Stimulated activated CD8-positive, alpha-beta memory T cell treated with anti-CD3 and anti-CD28 coated beads, Interleukin-4, amount 100 ng/mL, for 24 hours (primary cell): ENCODE results near the gene CLPSL2.

Experiments used
- DNase-seq: peaks from one replicate; pipeline ENCODE4 v3.0.0-alpha.2; 2020; ENCODE audit warnings: low read depth

Gene CLPSL2

DNA sequence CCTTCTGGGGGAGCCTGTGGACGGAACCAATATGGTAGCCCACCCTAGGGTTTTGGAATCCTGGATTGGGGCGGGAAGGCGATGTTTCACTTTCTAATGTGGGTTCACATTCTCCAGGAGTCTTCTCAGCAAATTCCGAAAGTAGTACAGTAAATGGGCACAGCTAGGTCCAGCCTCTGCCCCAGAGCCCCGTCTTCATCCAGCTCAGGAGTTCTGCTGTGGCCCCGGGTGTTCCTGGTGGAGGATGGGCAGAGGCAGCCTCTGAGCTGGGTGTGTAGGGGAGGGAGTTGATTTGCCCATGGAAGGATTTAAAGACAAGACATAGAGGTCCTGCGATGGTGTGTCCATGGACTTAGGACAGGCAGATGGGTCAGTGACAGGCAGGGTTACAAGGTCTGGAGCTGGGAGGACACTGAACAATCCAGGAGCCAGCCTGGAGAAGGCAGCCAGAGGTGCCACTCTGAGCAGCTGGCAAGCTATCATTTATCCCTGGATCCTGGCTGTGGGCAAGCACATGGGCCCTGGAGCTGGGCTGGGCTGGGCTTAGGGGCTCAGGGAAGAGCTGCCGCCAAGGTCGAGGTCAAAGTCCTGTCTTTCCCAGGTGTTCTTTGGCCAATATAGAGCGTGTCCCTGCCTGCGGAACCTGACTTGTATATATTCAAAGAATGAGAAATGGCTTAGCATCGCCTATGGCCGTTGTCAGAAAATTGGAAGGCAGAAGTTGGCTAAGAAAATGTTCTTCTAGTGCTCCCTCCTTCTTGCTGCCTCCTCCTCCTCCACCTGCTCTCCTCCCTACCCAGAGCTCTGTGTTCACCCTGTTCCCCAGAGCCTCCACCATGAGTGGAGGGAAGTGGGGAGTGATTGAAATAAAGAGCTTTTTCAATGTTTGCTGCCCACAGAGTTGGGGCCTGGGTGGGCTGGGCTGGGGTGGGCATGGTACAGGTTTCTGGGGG is 11.1 kb downstream of the CLPSL2 start:
- no peak for DNase-seq

DNA sequence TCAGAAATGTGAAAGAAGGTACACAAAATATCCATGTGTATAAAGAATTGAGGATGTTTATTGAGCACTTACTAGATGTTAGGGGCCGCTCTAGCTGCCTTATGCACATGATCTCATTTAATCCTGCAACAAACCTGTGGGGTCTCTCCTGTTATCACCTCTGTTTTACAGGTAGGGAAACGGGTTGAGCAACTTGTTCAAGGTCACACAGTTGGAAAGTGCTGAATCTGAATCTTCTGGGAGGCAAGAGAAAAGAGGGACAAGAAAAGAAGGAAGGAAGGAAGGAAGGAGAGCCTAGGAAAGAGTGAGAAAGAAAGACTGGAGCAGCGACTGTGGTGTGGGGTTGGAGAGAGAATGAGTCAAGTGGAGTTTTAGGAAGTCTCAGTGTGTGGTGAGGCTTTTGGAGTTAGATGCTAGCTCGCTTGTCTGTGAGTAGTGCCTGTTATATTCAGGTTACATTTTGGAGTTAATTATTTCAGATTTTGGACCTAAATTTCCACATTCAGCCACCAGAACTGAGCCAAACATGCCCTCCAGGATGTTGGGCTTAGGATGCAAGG is 12.1 kb downstream of the CLPSL2 start:
- DNase-seq: no peak

DNA sequence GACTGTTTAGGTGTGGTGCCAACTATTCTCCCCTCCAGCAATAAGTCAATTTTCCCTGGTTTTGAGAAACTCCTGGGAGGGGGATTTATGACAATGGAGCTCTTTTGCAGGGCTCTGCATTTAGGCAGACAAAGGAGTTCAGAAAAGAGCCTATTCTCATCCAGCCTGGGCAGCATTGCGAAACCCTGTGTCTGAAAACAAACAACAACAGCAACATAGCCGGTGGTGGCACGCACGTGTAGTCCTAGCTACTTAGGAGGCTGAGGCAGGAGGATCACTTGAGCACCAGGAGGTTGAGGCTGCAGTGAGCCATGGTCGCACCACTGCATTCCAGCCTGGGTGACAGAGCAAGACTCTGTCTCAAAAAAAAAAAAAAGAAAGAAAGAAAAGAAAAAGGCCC is 14.3 kb downstream of the CLPSL2 start:
- DNase-seq: no peak

DNA sequence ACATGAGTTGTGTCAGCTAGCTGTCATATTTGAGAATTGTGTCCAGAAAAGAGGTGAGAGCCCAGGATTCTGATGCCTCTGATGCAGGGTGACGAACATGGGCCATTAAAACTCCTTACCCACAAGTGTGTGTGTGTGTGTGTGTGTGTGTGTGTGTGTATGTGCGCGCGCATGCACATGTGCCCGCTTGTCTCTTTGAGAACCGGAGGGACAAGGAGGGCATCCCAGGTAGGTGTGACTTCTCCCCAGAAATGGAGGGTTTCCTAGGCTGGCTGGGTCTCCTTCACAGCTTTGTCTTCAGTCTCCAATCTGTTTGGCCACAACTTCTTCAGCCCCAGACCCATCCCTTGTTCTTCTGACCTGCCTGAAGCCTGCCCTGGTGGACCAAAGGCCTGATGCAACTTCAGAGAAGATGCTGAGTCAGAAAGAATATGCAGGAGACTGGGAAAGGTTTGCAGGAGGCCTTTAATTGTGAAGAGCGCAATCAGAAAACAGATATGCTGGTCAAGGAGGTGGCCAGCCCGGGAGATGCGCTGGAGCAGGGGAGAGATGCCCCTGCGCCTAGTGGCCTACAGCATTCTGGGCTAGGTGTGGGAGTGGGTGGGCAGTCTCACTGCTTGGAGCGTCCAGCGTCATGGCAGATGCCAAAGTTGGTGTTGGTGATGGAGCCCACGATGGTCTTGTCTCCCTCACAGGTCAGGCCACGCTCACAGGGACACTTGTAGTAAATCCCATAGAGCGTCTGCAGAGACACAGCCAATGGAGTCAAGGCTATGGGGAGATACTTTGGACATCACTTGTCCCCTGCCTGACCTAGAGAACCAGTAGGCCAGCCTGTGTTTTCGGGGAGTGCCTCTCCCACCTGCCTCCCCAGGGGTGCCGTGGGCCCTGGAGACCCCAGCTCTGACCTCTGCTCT is 18.4 kb downstream of the CLPSL2 start:
- no peak for DNase-seq

DNA sequence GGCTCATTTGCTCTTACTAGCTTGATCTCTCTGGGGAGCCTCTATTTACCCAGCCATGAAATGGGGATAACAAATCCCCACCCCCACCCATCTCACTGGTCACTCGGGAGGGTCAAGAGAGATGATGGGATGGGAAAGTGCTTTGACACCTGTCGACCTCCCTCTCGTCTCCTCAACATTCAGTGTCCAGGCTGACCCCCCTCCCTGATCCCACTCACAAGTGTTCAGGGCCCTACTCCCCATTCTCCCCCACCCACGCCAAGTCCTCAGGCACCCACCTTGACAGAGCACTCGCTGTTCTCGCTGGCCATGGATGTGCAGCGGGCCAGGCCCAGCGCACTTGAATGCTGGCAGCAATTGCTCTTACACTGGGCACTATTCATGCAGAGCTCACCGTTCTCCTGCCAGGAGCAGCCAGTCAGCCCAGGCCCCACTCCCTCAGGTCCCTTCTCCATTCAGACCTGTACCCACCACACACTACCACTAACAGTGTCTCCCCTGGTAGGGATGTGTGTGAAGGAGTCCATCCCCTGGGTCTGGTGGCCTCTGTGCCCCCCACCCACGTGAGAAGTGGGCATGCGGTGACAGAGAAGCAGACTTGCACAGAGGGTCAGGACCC is 19.2 kb downstream of the CLPSL2 start:
- no peak for DNase-seq

DNA sequence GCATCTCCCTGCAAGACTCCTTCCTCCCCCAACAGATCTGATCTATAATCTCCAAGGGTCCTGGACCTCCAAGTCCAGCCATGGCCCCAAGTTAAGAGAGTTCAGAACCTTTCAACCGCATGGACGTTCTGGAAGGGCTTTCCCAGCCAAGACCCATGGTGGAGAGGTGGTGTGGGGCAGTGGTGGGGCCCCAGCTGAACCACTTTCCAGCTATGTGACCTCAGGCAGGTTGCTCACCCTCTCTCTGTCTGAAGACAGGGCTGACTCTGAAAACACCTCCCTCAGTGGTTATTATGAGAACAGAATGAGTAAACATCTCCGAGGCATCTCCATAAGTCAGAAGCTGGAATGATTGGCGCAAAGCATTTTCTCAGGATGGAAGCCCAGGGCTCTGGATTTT is 19.8 kb downstream of the CLPSL2 start:
- DNase-seq: no peak

DNA sequence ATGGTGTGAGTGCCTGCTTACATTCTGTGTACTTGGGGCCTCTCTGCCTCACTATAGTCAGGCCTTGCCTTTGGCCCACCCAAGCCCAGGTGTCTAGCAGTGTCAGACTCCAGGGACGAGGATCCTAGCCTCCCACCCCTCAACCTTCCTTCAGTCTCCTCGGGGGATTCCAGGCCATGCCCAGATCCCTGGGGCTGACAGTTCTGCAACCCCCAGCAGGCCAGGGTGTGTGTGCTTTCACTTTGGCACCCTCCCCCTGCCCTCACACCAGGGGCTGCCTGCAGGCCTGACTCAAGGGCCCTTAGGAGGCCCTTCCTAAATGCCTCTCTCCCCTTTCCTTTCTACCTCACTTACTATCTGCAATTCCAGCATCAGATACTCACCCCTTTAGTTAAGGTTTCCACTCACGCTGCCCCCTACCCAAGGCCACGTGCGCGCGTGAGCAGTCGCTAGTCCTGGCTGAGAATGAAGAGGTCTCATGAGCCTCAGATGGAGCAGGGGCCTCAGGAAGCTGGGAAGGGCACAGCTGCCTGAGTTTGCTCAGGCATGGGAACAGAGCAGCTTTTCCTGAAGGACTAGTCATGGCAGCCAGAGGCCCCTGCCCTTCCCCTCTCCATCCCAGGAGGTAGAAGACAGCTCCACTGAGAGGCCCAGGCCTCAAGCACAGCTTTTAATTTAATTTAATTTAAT is 21.6 kb downstream of the CLPSL2 start:
- no peak for DNase-seq

DNA sequence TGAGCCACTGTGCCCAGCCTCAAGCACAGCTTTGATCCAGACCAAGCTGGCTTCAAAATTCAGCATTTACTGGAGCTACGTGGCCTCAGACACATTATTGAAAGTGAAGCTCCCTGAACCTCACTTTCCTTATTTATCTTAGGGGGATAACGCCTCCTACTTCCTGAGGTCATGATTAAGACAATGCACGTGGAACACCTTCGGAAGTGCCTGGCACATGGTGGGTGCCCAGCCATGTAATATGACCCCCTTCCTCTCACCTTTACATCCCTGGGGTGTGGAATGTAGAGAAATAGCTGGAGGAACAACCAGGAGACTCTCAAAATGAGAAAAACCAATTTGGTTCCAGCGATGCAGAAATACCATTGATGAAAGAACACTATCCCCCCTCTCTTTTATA is 22.3 kb downstream of the CLPSL2 start:
- DNase-seq: no peak

DNA sequence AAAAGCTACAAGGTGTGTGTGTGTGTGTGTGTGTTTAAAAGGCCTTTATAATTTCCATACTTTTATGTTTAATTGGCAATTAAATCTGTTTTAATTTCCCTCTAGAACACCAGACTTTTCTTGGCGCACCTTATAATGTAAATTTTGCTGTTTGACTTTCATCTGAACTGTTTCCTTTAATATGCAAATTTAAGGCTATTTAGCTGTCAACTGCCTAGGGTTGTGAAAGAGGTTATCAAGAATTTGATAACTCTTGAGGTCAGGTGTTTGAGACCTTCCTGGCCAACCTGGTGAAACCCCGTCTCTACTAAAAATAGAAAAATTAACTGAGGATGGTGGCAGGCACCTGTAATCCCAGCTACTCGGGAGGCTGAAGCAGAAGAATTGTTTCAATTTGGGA is 24.8 kb downstream of the CLPSL2 start:
- DNase-seq: no peak

DNA sequence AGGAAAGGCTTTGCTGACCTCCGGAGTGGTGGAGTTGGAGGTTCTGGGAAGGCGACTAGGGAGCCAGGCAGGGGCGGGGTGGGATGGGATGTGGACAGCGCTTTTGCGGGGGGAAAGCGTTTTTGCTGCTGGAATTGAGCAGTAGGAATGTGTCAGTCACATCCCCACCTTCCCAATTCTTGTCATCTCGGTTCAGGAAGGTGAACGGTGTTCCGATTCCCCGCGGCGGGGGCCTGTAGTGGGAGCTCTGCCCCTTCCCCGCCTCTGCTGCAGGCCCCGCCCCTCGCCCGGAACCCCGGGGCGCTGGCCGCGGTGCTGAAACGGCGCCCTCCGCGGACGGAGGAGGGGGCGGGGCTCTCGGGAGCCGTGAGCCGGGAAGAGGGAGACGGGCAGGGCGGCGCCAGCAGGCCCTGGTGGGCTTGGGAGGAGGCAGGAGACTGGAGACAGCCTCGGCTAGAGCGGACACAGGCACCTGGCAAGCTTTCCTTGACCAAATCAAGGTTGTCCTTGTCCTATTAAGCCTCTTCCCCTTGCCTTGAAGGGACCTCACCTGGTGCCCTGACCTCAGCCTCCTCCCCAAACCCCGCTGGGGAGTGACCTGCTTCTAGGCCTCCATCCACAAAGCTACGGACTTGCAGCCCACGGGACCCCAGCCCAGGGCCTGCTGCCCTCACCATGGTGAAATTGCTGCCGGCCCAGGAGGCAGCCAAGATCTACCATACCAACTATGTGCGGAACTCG is 28.8 kb downstream of the CLPSL2 start, which contains the start of gene LHFPL5:
Gene LHFPL5 (plus strand): TSS at position 357 of the 741 bp plus-strand sequence. CDS start 319 bp downstream, at position 676.
- DNase-seq: peak; percentile 20

DNA sequence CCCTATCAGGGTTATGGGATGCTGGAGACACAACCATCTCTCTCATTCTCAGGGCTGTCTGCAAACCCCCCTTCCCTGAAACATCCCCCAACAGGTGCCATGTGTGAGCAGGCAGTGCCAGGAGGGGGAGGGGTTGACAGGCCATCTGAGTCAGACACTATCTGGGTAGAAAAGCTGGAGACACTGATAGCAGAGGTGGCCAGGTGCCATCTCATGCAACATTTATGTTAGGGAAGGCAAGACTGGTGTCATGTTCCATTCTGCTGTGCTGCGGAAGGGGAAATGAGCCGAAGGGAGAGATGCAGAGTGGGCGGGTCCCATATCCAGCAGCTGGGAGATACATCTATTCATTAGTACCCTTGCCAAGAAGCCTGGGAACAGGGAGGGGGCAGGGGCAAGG is 32.3 kb downstream of the CLPSL2 start:
- DNase-seq: no peak

DNA sequence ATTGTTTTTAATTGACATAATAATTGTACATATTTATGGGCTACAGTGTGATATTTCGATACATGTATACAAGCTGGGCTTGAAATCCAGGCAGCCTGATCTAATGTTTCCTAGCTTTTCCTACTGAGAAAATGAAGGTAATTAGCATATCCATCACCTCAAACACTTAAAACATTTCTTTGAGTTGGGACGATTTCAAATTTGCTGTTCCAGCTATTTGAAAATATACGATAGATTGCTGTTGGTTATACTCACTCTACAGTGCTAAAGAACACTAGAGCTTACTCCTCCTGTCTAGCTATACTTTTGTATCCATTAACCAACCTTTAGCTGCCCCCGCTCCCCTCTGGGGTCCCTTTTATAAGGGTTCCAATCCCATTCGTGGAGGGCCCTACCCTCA is 33.4 kb downstream of the CLPSL2 start:
- no peak for DNase-seq

DNA sequence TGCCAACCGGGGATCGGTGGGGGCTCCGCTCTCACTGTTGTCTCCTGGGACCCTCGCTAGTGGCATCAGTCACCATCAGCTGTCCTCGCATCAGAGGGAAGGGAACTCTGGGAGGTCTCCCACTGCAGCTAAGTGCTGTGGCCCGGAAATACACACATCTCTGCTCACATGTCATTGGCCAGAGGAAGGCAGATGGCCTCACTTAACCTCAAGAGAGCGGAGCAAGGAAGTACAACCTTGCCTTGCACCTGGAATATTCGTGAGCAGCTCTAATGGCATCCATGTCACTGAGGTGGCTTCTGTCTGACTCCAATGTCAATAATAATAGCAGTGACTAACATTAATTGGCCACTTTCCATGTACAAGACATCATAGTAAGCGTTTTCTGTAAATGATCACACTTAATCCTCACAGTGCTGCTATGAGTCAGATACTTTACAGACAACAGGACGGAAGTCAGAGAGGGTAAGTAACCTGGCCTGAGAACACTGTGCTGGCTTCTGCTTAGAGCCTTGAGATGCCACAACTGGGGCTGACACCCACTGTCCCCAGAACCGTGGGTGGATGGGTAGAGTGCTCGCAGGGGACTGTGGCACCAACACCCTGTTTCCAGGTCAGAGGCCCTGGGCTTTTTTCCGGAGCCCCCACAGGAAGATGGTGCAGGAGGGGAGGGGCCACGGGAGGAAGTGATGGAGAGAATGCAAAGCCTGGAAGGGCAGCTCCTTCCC is 34.7 kb downstream of the CLPSL2 start:
- no peak for DNase-seq

DNA sequence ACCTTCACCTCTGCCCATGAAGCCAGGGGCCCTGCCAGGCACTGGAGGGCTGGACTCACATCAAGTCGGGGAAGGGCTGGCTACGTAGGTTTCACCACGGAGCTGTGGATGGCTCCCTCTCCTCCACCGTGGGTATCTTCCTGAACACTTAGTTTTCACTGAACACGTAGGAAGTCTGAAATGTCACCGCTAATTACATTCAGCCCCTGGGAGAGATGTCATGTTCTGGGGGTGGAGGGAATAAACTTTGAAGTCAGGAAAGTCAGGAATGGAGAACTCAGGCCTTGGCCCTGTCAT is 35.2 kb downstream of the CLPSL2 start:
- no peak for DNase-seq

DNA sequence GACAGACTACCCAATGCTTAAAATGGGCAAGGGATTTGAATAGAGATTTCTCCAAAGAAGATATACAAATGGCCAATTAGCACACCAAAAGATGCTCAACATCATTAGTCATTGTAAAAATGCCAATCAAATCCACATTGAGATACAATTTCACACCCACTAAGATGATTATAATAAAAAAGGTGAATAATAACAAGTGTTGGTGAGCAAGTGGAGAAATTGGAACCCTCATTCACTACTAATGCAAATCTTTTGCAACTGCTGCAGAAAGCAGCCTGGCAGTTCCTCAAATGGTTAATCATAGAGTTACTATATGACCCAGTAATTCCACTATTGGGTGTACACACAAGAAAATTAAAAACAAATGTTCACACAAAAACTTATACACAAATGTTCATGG is 41.1 kb downstream of the CLPSL2 start:
- DNase-seq: no peak

DNA sequence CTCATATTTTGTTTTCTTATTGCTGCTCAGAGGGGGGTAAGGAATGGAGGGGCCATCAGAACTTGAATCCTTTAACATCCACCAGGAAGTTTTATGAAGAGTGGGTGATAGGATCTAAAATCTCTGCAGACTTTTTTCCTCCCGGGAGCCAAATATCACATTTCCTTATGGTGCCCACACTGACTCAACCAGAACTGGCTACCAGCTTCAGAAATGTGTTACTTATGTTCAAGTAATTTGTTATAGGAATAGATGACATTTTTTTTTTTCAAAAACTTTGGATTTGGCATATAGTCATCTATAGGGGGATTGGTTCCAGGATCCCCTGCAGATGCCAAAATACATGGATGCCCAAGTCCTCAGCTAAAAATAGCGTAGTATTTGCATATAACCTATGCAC is 47.2 kb downstream of the CLPSL2 start:
- DNase-seq: no peak

DNA sequence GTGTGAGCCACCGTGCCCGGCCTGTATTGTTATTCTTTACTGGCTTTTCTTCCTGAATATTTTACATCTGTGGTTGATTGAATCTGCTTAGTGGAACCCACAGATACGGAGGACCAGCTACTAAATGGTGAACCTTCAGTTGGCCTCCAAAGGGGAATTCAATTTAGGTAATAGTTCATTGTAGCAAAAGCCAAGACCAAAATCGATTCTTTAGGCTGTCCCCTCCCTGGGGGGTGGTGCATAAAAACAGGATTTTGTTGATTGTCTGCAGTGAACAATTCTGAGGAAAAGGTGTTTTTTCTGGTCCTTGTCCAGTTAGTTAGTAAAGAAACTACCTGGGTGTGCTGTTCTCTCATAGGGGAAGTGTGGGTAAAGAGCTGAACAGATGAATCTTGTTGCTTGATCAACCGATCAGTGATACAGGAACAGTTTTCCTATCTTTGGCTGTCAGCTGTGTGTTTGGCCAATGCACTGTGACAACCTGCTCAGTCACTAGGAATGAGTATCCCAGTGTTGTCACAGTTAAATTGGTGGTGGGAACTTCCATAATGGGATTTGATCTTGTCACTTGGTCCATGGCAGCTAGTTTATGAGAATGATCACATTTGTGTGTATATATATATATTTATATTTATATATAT is 48.3 kb downstream of the CLPSL2 start:
- DNase-seq: no peak
